Uterus (tissue), 2 donors: ENCODE data around the gene SEPTIN10.

Experiments used
- CTCF ChIP-seq, 4 experiments: fragments of 200-600 bp in 2 of 4; fragments of 450-650 bp in 2 of 4; sonication (generic) in 2 of 4; IDR thresholded peaks; one replicate each; pipeline ENCODE4 v1.5.1; 2016 to 2019; ENCODE audit warnings: antibody characterized with exemption in 4 of 4, mild to moderate bottlenecking in 2 of 4, moderate library complexity in 1 of 4
- POLR2A ChIP-seq, 2 donors: fragments of 450-650 bp; IDR thresholded peaks; one replicate each; pipeline ENCODE4 v1.6.1; 2016; ENCODE audit warnings: antibody characterized with exemption in 2 of 2, mild to moderate bottlenecking in 1 of 2, moderate library complexity in 1 of 2

GRCh38 chr2:109519513-109519912 is 94.3 kb downstream of the SEPTIN10 start:
- TF ChIP-seq CTCF (IDR thresholded peaks at IDR 0.05) (no peak), POLR2A (IDR thresholded peaks at IDR 0.05) (no peak)
